B cell (primary cell): ENCODE measurements around the gene GAL3ST2. TPM values are rescaled to one million over a fixed set of nuclear protein-coding genes. Genes with fewer than 3 reads are reported as not detected.
"Not testable (repeated sequence)": the region's sequence is repeated elsewhere in the genome, so short reads cannot be mapped to it uniquely, and the experiment has no call there.

ENCODE experiments used
- ATAC-seq: fragments of 200-7000 bp; cut with Tn5 transposase; one replicate; pipeline ENCODE4 v1.10.0; 2021; ENCODE audit warnings: low read depth, mild to moderate bottlenecking, moderate number of reproducible peaks, moderate library complexity
- CTCF ChIA-PET: fragments of 350-600 bp; sonication (Branson Sonifier 250); formaldehyde crosslinking; loops from one replicate; lab custom pipeline; 2021; ENCODE audit warnings: antibody characterized with exemption, inconsistent platforms; lab: Charles Lee
- POLR2A ChIA-PET: fragments of 350-600 bp; sonication (Branson Sonifier 250); formaldehyde crosslinking; loops from one replicate; lab custom pipeline; 2021; ENCODE audit warnings: antibody characterized with exemption; lab: Charles Lee
- DNase-seq: peaks from one replicate; pipeline ENCODE4 v3.0.0; 2013
- H2AFZ ChIP-seq: 2 replicates; pipeline ENCODE4 v1.6.1; 2012; ENCODE audit warnings: mild to moderate bottlenecking, low read depth, low read length; ENCODE audit not compliant: insufficient read depth, poor library complexity, severe bottlenecking
- H3K27ac ChIP-seq, 2 donors: 1 replicate in 1 of 2; 2 replicates in 1 of 2; pipeline ENCODE4 v1.5.1; 2012 to 2013; ENCODE audit warnings: low read length in 2 of 2, mild to moderate bottlenecking in 2 of 2, moderate library complexity in 1 of 2
- H3K27me3 ChIP-seq, 4 experiments: fragments of 200-600 bp in 1 of 4; sonication (generic) in 1 of 4; replicated peaks in 1 of 4; 1 replicate in 2 of 4; 2 replicates in 2 of 4; pipeline versions ENCODE4 v1.6.1 to v1.7.0; 2013 to 2016; ENCODE audit warnings: low read length in 3 of 4, mild to moderate bottlenecking in 2 of 4, mixed read lengths in 1 of 4, moderate library complexity in 1 of 4; ENCODE audit not compliant: insufficient read depth in 4 of 4, control insufficient read depth in 3 of 4; ENCODE audit errors: control extremely low read depth in 1 of 4
- H3K36me3 ChIP-seq, 2 experiments: replicated peaks in 1 of 2; 1 replicate in 1 of 2; 2 replicates in 1 of 2; pipeline versions ENCODE4 v1.6.1 to v1.7.1; 2013; ENCODE audit warnings: low read length in 1 of 2; ENCODE audit not compliant: insufficient read depth in 2 of 2, control insufficient read depth in 1 of 2; ENCODE audit errors: control extremely low read depth in 1 of 2, extremely low read depth in 1 of 2
- H3K4me1 ChIP-seq, 2 donors: fragments of 200-600 bp in 1 of 2; sonication (generic) in 1 of 2; 1 replicate in 1 of 2; 2 replicates in 1 of 2; pipeline versions ENCODE4 v1.5.1 to v1.6.1; 2013 to 2017; ENCODE audit warnings: low read length in 2 of 2; ENCODE audit not compliant: control insufficient read depth in 2 of 2, insufficient read depth in 2 of 2
- H3K4me2 ChIP-seq: replicated peaks from 2 replicates; pipeline ENCODE3; 2012; ENCODE audit warnings: mild to moderate bottlenecking, low read depth, low read length; ENCODE audit not compliant: poor library complexity, severe bottlenecking
- H3K4me3 ChIP-seq, 5 experiments: fragments of 200-600 bp in 1 of 5; sonication (generic) in 1 of 5; 1 replicate in 3 of 5; 2 replicates in 2 of 5; pipeline versions ENCODE4 v1.5.1 to v1.7.0; 2011 to 2016; ENCODE audit warnings: low read length in 4 of 5, mild to moderate bottlenecking in 4 of 5, low read depth in 2 of 5, control low read depth in 1 of 5, moderate library complexity in 1 of 5; ENCODE audit not compliant: insufficient read depth in 1 of 5; ENCODE audit errors: control extremely low read depth in 1 of 5, extremely low read depth in 1 of 5
- H3K79me2 ChIP-seq: fragments of 200-600 bp; sonication (generic); one replicate; pipeline ENCODE4 v1.6.0; 2016; ENCODE audit warnings: low read length; ENCODE audit not compliant: control insufficient read depth, insufficient read depth
- H3K9ac ChIP-seq: fragments of 200-600 bp; sonication (generic); 2 replicates; pipeline ENCODE4 v1.6.1; 2017; ENCODE audit warnings: mild to moderate bottlenecking, low read length, moderate library complexity
- H3K9me3 ChIP-seq, 3 donors: one replicate each; pipeline versions ENCODE4 v1.6.1 to v1.7.1; 2013; ENCODE audit warnings: low read length in 2 of 3; ENCODE audit not compliant: control insufficient read depth in 2 of 3, insufficient read depth in 1 of 3; ENCODE audit errors: control extremely low read depth in 1 of 3
- H4K20me1 ChIP-seq: 2 replicates; pipeline ENCODE4 v1.6.0; 2012; ENCODE audit warnings: mild to moderate bottlenecking, low read length; ENCODE audit not compliant: insufficient read depth, control insufficient read depth, poor library complexity, severe bottlenecking
- H3K27ac Mint-ChIP-seq: one replicate; pipeline ENCODE4 v1.8.0; 2021; ENCODE audit warnings: mixed read lengths
- H3K27me3 Mint-ChIP-seq: one replicate; pipeline ENCODE4 v1.8.0; 2021; ENCODE audit warnings: mixed read lengths
- H3K4me1 Mint-ChIP-seq: one replicate; pipeline ENCODE4 v1.8.0; 2021; ENCODE audit warnings: mixed read lengths
- H3K4me3 Mint-ChIP-seq: one replicate; pipeline ENCODE4 v1.8.0; 2021; ENCODE audit warnings: mixed read lengths
- H3K9me3 Mint-ChIP-seq: one replicate; pipeline ENCODE4 v1.8.0; 2022; ENCODE audit warnings: mixed read lengths; ENCODE audit not compliant: insufficient read depth
- CTCF ChIP-seq: fragments of 200-600 bp; IDR thresholded peaks from one replicate; pipeline ENCODE4 v1.8.0; 2022; ENCODE audit warnings: antibody characterized with exemption, mild to moderate bottlenecking
- EZH2 ChIP-seq: IDR thresholded peaks from 2 replicates; pipeline ENCODE4 v1.6.1; 2012; ENCODE audit warnings: borderline replicate concordance, low read depth, mild to moderate bottlenecking, moderate library complexity, low read length; ENCODE audit not compliant: insufficient read depth, poor library complexity, severe bottlenecking
- WGBS: methylation state at CpG from one replicate; pipeline ENCODE4 v1.1.5; 2013; ENCODE audit warnings: missing lambda C conversion rate; ENCODE audit not compliant: insufficient coverage; 5-methylcytosine and 5-hydroxymethylcytosine counted together
- intact Hi-C: fragments of 100-400 bp; cut with micrococcal nuclease; formaldehyde crosslinking; loops from one replicate; pipeline ENCODE4 v1.10.0; 2022
- polyA plus RNA-seq: library from polyadenylated mRNA; depleted of rRNA; stranded (reverse); fragments of >200 nt; gene quantifications from 2 replicates; pipeline ENCODE4 v1.2.3, GENCODE V29; 2012
- total RNA-seq, 2 donors: library from RNA; stranded (reverse); fragments of 120-200 nt in 1 of 2; gene quantifications; 1 replicate in 1 of 2; 2 replicates in 1 of 2; pipeline versions ENCODE4 v1.2.3 to v1.2.4, GENCODE V29; 2013 to 2022

The GAL3ST2 gene
- total and polyA plus RNA-seq, 2 donors (not counting 1 experiment from before 2014, with no cell fraction given) = 0.10 TPM; not detected in 1

- H3K27ac ChIP-seq = no peak overlapping the region
- no peak overlapping the region for H3K4me2 ChIP-seq
- peaks cover 6% of the 10 kb centered on the region for H3K4me1 Mint-ChIP-seq
- H3K4me3 Mint-ChIP-seq = no peak overlapping the region
- ChIA-PET CTCF (no interaction called here), POLR2A (no interaction called here)
- no peaks in the 10 kb centered on the region for H3K9me3 Mint-ChIP-seq
- H3K27me3 ChIP-seq = peaks cover 0 to 30% (median 5%) of the 10 kb centered on the region in 4 experiments
- intact Hi-C loops = no loop called here
- peaks cover 1 to 32% (median 7%) of the 10 kb centered on the region in 3 donors for H3K9me3 ChIP-seq
- no peak overlapping the region for H2AFZ ChIP-seq
- WGBS = 86% methylated on average over 11 of the region's 14 CpGs
- peaks cover 4 to 23% of the 10 kb centered on the region in 2 donors for H3K4me1 ChIP-seq
- H3K27me3 Mint-ChIP-seq = peaks cover 32% of the 10 kb centered on the region
- no peaks in the 10 kb centered on the region for H3K36me3 ChIP-seq
- H3K27ac Mint-ChIP-seq = no peak overlapping the region
- TF ChIP-seq CTCF (no peak), EZH2 (no peak)
- no peak overlapping the region for H3K4me3 ChIP-seq
- ATAC-seq = no peak
- no peaks in the 10 kb centered on the region for H4K20me1 ChIP-seq
- no peak for DNase-seq
- no peaks in the 10 kb centered on the region for H3K79me2 ChIP-seq
- H3K9ac ChIP-seq = no peak overlapping the region
Observed at GRCh38 chr2:241822264-241822623, 45.6 kb downstream of the GAL3ST2 start.

GRCh38 chr2:241823531-241824437, 47.2 kb downstream of the GAL3ST2 start:
- H2AFZ ChIP-seq, H3K4me1 Mint-ChIP-seq, H3K4me3 Mint-ChIP-seq, H3K27ac ChIP-seq, CTCF ChIA-PET, H3K36me3 ChIP-seq, POLR2A ChIA-PET, ATAC-seq, H3K27ac Mint-ChIP-seq, H3K4me1 ChIP-seq, H3K9me3 Mint-ChIP-seq, H3K79me2 ChIP-seq, H3K4me2 ChIP-seq, H4K20me1 ChIP-seq, H3K4me3 ChIP-seq, H3K9ac ChIP-seq, intact Hi-C loops, DNase-seq: not testable (repeated sequence)
- H3K27me3 Mint-ChIP-seq = peaks cover 33% of the 10 kb centered on the region
- WGBS = 93% methylated on average over 40 of the region's 45 CpGs
- H3K9me3 ChIP-seq = peaks cover 1 to 36% (median 14%) of the 10 kb centered on the region in 3 donors
- peaks cover 0 to 19% (median 5%) of the 10 kb centered on the region in 4 experiments for H3K27me3 ChIP-seq
